ENCODE measurements around the gene GPX7. TPM values are rescaled to one million over a fixed set of nuclear protein-coding genes. Genes with fewer than 3 reads are reported as not detected.

Gene GPX7
- total RNA-seq, 1 experiment from 2014 or later, result 9.9 TPM

GRCh38 chr1:52599236-52599635 is 2.9 kb upstream of the GPX7 start (continued):
- no peak for TF ChIP-seq ZNF317 (CRISPR knock-in tag; IDR thresholded peaks at IDR 0.05; ENCODE audit: borderline replicate concordance, low read depth)
- TF ChIP-seq, protein P1, sequence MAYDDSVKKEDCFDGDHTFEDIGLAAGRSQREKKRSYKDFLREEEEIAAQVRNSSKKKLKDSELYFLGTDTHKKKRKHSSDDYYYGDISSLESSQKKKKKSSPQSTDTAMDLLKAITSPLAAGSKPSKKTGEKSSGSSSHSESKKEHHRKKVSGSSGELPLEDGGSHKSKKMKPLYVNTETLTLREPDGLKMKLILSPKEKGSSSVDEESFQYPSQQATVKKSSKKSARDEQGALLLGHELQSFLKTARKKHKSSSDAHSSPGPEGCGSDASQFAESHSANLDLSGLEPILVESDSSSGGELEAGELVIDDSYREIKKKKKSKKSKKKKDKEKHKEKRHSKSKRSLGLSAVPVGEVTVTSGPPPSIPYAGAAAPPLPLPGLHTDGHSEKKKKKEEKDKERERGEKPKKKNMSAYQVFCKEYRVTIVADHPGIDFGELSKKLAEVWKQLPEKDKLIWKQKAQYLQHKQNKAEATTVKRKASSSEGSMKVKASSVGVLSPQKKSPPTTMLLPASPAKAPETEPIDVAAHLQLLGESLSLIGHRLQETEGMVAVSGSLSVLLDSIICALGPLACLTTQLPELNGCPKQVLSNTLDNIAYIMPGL (CRISPR knock-in tag; IDR thresholded peaks at IDR 0.05), result no peak
- TF ChIP-seq ATF1 (CRISPR knock-in tag; IDR thresholded peaks at IDR 0.05), result no peak
- TF ChIP-seq STAT6 (CRISPR knock-in tag; conservative IDR thresholded peaks at IDR 0.05; ENCODE audit: low read depth), result no peak
- no peak for TF ChIP-seq CREB1 (CRISPR knock-in tag; IDR thresholded peaks at IDR 0.05)
- no peak for TF ChIP-seq NFYB (CRISPR knock-in tag; conservative IDR thresholded peaks at IDR 0.05; ENCODE audit: low read depth)
- TF ChIP-seq MAX (CRISPR knock-in tag; IDR thresholded peaks at IDR 0.05), result no peak
- no peak for TF ChIP-seq NR3C1 (CRISPR knock-in tag; conservative IDR thresholded peaks at IDR 0.05; ENCODE audit: low read depth)
- no peak for TF ChIP-seq NFATC4 (CRISPR knock-in tag; IDR thresholded peaks at IDR 0.05)
- TF ChIP-seq ESRRA (CRISPR knock-in tag; IDR thresholded peaks at IDR 0.05; ENCODE audit: borderline replicate concordance), result no peak
- no peak for TF ChIP-seq ELF4 (CRISPR knock-in tag; IDR thresholded peaks at IDR 0.05; ENCODE audit: low read depth)
- TF ChIP-seq, protein P2, sequence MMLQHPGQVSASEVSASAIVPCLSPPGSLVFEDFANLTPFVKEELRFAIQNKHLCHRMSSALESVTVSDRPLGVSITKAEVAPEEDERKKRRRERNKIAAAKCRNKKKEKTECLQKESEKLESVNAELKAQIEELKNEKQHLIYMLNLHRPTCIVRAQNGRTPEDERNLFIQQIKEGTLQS (CRISPR knock-in tag; conservative IDR thresholded peaks at IDR 0.05), result no peak

DNA sequence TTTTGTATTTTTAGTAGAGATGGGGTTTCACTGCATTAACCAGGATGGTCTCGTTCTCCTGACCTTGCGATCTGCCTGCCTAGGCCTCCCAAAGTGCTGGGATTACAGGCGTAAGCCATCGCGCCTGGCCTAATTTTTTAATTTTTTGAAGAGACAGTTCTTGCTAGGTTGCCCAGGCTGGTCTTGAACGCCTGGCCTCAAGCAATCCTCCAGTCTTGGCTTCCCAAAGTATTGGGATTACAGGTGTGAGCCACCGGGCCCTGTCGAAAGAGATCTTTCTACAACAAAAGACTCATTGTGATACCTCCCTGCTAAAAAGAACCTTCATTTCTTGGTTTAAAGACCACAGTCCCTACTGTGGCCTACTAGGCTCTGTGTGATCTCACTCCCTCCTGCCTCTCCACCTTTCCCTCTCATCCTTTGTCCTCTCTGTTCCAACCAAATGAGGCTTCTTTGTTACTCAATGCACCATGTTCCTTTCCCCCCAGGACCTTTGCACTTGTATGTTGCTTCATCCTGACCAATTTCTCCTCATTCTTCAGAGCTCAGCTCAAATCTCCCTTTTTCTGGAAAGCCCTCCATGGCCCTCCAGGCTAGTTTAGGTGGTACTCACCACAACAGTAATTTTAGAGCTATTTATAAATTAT is 1.5 kb upstream of the GPX7 start:
- ATAC-seq (no peak), DNase-seq (ENCODE audit: low spot score) (no peak)
- Mint-ChIP-seq H3K9me3 (0 out of 2 replicates have a peak, but pooled peaks cover 3% of the 10 kb centered on the region), H3K4me3 (no peak overlapping the region), H3K27ac (no peak overlapping the region), H3K4me1 (peaks cover 11% of the 10 kb centered on the region), H3K27me3 (ENCODE audit: low read depth) (peaks cover 48% of the 10 kb centered on the region), H3K36me3 (no peaks in the 10 kb centered on the region)
- no peak for TF ChIP-seq JAZF1 (CRISPR knock-in tag; IDR thresholded peaks at IDR 0.05)
- no peak for TF ChIP-seq EMX1 (CRISPR knock-in tag; IDR thresholded peaks at IDR 0.05)
- no peak for TF ChIP-seq IRF2 (CRISPR knock-in tag; IDR thresholded peaks at IDR 0.05; ENCODE audit: borderline replicate concordance, low read depth)
- TF ChIP-seq FOXJ3 (CRISPR knock-in tag; IDR thresholded peaks at IDR 0.05; ENCODE audit: borderline replicate concordance), result no peak
- TF ChIP-seq, protein P3, sequence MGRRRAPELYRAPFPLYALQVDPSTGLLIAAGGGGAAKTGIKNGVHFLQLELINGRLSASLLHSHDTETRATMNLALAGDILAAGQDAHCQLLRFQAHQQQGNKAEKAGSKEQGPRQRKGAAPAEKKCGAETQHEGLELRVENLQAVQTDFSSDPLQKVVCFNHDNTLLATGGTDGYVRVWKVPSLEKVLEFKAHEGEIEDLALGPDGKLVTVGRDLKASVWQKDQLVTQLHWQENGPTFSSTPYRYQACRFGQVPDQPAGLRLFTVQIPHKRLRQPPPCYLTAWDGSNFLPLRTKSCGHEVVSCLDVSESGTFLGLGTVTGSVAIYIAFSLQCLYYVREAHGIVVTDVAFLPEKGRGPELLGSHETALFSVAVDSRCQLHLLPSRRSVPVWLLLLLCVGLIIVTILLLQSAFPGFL (CRISPR knock-in tag; IDR thresholded peaks at IDR 0.05; ENCODE audit: borderline replicate concordance), result no peak
- CTCF ChIA-PET, result interaction anchor here (0.6 kb wide), 1 partner anchor 245 kb away, joined by 3 read pairs; no protein-coding TSS in a partner anchor
- POLR2A ChIA-PET, result interaction anchor here (1.4 kb wide), 1 partner anchor 10 kb away, joined by 3 read pairs; no protein-coding TSS in a partner anchor

DNA sequence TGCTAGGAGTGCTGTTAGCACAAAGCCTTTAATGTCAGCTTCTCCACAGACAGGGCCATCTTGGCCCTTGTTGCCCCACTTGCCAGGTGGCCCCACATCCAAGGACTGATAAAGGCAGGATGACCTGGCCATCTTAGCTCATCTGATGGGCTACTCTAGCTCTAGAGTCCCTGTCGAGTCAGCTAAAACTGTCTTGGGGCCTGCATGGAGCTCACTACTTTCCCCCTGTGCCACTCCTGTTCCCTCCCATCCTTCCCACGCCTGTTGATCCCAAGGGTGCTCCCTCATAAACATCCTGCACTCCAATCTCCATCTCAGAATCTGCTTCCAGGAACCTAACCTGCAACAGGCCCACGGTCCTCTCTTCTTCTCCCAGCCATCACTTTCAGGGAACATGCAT is 652 bp upstream of the GPX7 start:
- Mint-ChIP-seq H3K4me3 (peak overlapping the region; percentile 68), H3K27me3 (ENCODE audit: low read depth) (peaks cover 48% of the 10 kb centered on the region), H3K4me1 (peaks cover 11% of the 10 kb centered on the region), H3K9me3 (0 out of 2 replicates have a peak, but pooled peaks cover 3% of the 10 kb centered on the region), H3K27ac (no peak overlapping the region), H3K36me3 (no peaks in the 10 kb centered on the region)
- DNase-seq (ENCODE audit: low spot score) (no peak), ATAC-seq (no peak)
- CTCF ChIA-PET, result interaction anchor here (0.6 to 0.9 kb wide), 3 partner anchors 33 to 244 kb away, joined by 3 read pairs; no protein-coding TSS in a partner anchor
- POLR2A ChIA-PET, result interaction anchor here (1.4 kb wide), 1 partner anchor 11 kb away, joined by 3 read pairs; no protein-coding TSS in a partner anchor
- TF ChIP-seq TP53 (CRISPR knock-in tag; IDR thresholded peaks at IDR 0.05) (no peak), ZNF317 (CRISPR knock-in tag; IDR thresholded peaks at IDR 0.05; ENCODE audit: borderline replicate concordance, low read depth) (no peak), NFE2L1 (CRISPR knock-in tag; IDR thresholded peaks at IDR 0.05) (no peak), NR1H2 (CRISPR knock-in tag; IDR thresholded peaks at IDR 0.05) (no peak), ZNF219 (CRISPR knock-in tag; IDR thresholded peaks at IDR 0.05; ENCODE audit: borderline replicate concordance) (no peak), GABPB1 (CRISPR knock-in tag; IDR thresholded peaks at IDR 0.05) (no peak), ZNF425 (CRISPR knock-in tag; conservative IDR thresholded peaks at IDR 0.05) (no peak)
- TF ChIP-seq, protein P3 (CRISPR knock-in tag; IDR thresholded peaks at IDR 0.05; ENCODE audit: borderline replicate concordance), result no peak
